Left ventricle myocardium superior (tissue), 1 donor: ENCODE results near the gene DLG3. TPM values are rescaled to one million over a fixed set of nuclear protein-coding genes. Genes with fewer than 3 reads are reported as not detected.

Source experiments
- total RNA-seq: library from RNA; stranded (reverse); fragmentation: NEBNext Ultra II Directional; extraction: Animal tissue kit (Norgen Biotek cat#: 25700); gene quantifications from one replicate; pipeline ENCODE4 v1.2.1, GENCODE V29; 2021
- donor health status: DM: no; HTN: yes; CAD: no; lungs with severe emphysema.

Gene DLG3
- total RNA-seq, 1 donor from 2014 or later, result 11.5 TPM

Other genes starting within 250 kb of the DLG3 start
- not detected for gene AWAT1, start 210.2 kb upstream of the DLG3 start, total RNA-seq
- not detected for gene P2RY4, start 184.6 kb upstream of the DLG3 start, total RNA-seq
- not detected for gene ARR3, start 176.5 kb upstream of the DLG3 start, total RNA-seq
- gene RAB41, start 162.7 kb upstream of the DLG3 start, total RNA-seq, result not detected
- 33.7 TPM for gene PDZD11, start 154.9 kb upstream of the DLG3 start, total RNA-seq
- gene KIF4A, start 154.7 kb upstream of the DLG3 start, total RNA-seq, result 0.40 TPM
- not detected for gene GDPD2, start 21.5 kb upstream of the DLG3 start, total RNA-seq